Measurements from ENCODE around the gene C20orf173.

C20orf173 gene

GRCh38 chr20:35529552-35529951, at the start of gene C20orf173:
Gene C20orf173, minus strand, starts transcription at chr20:35529652. Its CDS starts 279 bp downstream, at chr20:35529373.
- H3K4me1 ChIP-seq (ENCODE audit: control insufficient read depth, insufficient read depth, low read length), result no peaks in the 10 kb centered on the region
- H3K27ac ChIP-seq (ENCODE audit: low read depth, low read length), result no peak within 1 kb of the TSS
- H3K9ac ChIP-seq (ENCODE audit: low read length), result no peak within 1 kb of the TSS
- peaks cover 3% of the 10 kb centered on the region; the same call in 1 of the 2 replicates for H3K9me3 ChIP-seq (ENCODE audit: control insufficient read depth, insufficient read depth, low read depth, low read length)
- H3K4me3 ChIP-seq (ENCODE audit: low read depth, low read length), result no peak within 1 kb of the TSS
- H3K27me3 ChIP-seq (ENCODE audit: control insufficient read depth, insufficient read depth, low read length), result no peaks in the 10 kb centered on the region
- H3K36me3 ChIP-seq (ENCODE audit: control insufficient read depth, insufficient read depth, low read length), result no peaks in the 10 kb centered on the region

- no peaks in the 10 kb centered on the region for H3K4me1 ChIP-seq (ENCODE audit: control insufficient read depth, insufficient read depth, low read length)
- H3K27me3 ChIP-seq (ENCODE audit: control insufficient read depth, insufficient read depth, low read length), result no peaks in the 10 kb centered on the region
- no peaks in the 10 kb centered on the region for H3K36me3 ChIP-seq (ENCODE audit: control insufficient read depth, insufficient read depth, low read length)
- no peak overlapping the region for H3K9ac ChIP-seq (ENCODE audit: low read length)
- H3K9me3 ChIP-seq (ENCODE audit: control insufficient read depth, insufficient read depth, low read depth, low read length), result no peaks in the 10 kb centered on the region
- no peak overlapping the region for H3K27ac ChIP-seq (ENCODE audit: low read depth, low read length)
- no peak overlapping the region for H3K4me3 ChIP-seq (ENCODE audit: low read depth, low read length)
These were observed 49.7 kb upstream of the C20orf173 start for GRCh38 chr20:35579196-35579595.

- no peak overlapping the region for H3K4me3 ChIP-seq (ENCODE audit: low read depth, low read length)
- H3K27ac ChIP-seq (ENCODE audit: low read depth, low read length), result no peak overlapping the region
- H3K36me3 ChIP-seq (ENCODE audit: control insufficient read depth, insufficient read depth, low read length), result no peaks in the 10 kb centered on the region
- H3K27me3 ChIP-seq (ENCODE audit: control insufficient read depth, insufficient read depth, low read length), result no peaks in the 10 kb centered on the region
- H3K4me1 ChIP-seq (ENCODE audit: control insufficient read depth, insufficient read depth, low read length), result no peaks in the 10 kb centered on the region
- H3K9ac ChIP-seq (ENCODE audit: low read length), result no peak overlapping the region
- H3K9me3 ChIP-seq (ENCODE audit: control insufficient read depth, insufficient read depth, low read depth, low read length), result no peaks in the 10 kb centered on the region
These were observed 49.0 kb upstream of the C20orf173 start for GRCh38 chr20:35578469-35578868.

- 0 out of 2 replicates have a peak, but pooled peaks cover 3% of the 10 kb centered on the region for H3K9me3 ChIP-seq (ENCODE audit: control insufficient read depth, insufficient read depth, low read depth, low read length)
- H3K4me3 ChIP-seq (ENCODE audit: low read depth, low read length), result no peak overlapping the region
- no peaks in the 10 kb centered on the region for H3K4me1 ChIP-seq (ENCODE audit: control insufficient read depth, insufficient read depth, low read length)
- no peaks in the 10 kb centered on the region for H3K36me3 ChIP-seq (ENCODE audit: control insufficient read depth, insufficient read depth, low read length)
- H3K9ac ChIP-seq (ENCODE audit: low read length), result no peak overlapping the region
- no peak overlapping the region for H3K27ac ChIP-seq (ENCODE audit: low read depth, low read length)
- H3K27me3 ChIP-seq (ENCODE audit: control insufficient read depth, insufficient read depth, low read length), result no peaks in the 10 kb centered on the region
These were observed 47.4 kb upstream of the C20orf173 start for GRCh38 chr20:35576816-35577215.

- Histone ChIP-seq H3K36me3 (ENCODE audit: control insufficient read depth, insufficient read depth, low read length) (no peaks in the 10 kb centered on the region), H3K4me3 (ENCODE audit: low read depth, low read length) (no peak overlapping the region), H3K27me3 (ENCODE audit: control insufficient read depth, insufficient read depth, low read length) (no peaks in the 10 kb centered on the region)
These were observed 46.5 kb upstream of the C20orf173 start for GRCh38 chr20:35575958-35576357.

GRCh38 chr20:35572838-35573237, 43.4 kb upstream of the C20orf173 start:
- H3K9ac ChIP-seq (ENCODE audit: low read length), result no peak overlapping the region
- H3K4me1 ChIP-seq (ENCODE audit: control insufficient read depth, insufficient read depth, low read length), result no peaks in the 10 kb centered on the region
- H3K4me3 ChIP-seq (ENCODE audit: low read depth, low read length), result no peak overlapping the region
- H3K36me3 ChIP-seq (ENCODE audit: control insufficient read depth, insufficient read depth, low read length), result no peaks in the 10 kb centered on the region
- 0 out of 2 replicates have a peak, but pooled peaks cover 3% of the 10 kb centered on the region for H3K9me3 ChIP-seq (ENCODE audit: control insufficient read depth, insufficient read depth, low read depth, low read length)
- no peaks in the 10 kb centered on the region for H3K27me3 ChIP-seq (ENCODE audit: control insufficient read depth, insufficient read depth, low read length)
- H3K27ac ChIP-seq (ENCODE audit: low read depth, low read length), result no peak overlapping the region

More at GRCh38 chr20:35575958-35576357, 46.5 kb upstream of the C20orf173 start:
- Histone ChIP-seq H3K9ac (ENCODE audit: low read length) (no peak overlapping the region), H3K27ac (ENCODE audit: low read depth, low read length) (no peak overlapping the region), H3K9me3 (ENCODE audit: control insufficient read depth, insufficient read depth, low read depth, low read length) (0 out of 2 replicates have a peak, but pooled peaks cover 3% of the 10 kb centered on the region), H3K4me1 (ENCODE audit: control insufficient read depth, insufficient read depth, low read length) (no peaks in the 10 kb centered on the region)

- H3K4me3 ChIP-seq (ENCODE audit: low read depth, low read length), result no peak overlapping the region
- no peaks in the 10 kb centered on the region for H3K4me1 ChIP-seq (ENCODE audit: control insufficient read depth, insufficient read depth, low read length)
- H3K9ac ChIP-seq (ENCODE audit: low read length), result no peak overlapping the region
- H3K27me3 ChIP-seq (ENCODE audit: control insufficient read depth, insufficient read depth, low read length), result no peaks in the 10 kb centered on the region
- no peak overlapping the region for H3K27ac ChIP-seq (ENCODE audit: low read depth, low read length)
- no peaks in the 10 kb centered on the region for H3K36me3 ChIP-seq (ENCODE audit: control insufficient read depth, insufficient read depth, low read length)
- H3K9me3 ChIP-seq (ENCODE audit: control insufficient read depth, insufficient read depth, low read depth, low read length), result 0 out of 2 replicates have a peak, but pooled peaks cover 3% of the 10 kb centered on the region
These were observed 42.1 kb upstream of the C20orf173 start for GRCh38 chr20:35571555-35571954.

GRCh38 chr20:35568645-35569044, 39.2 kb upstream of the C20orf173 start:
- Histone ChIP-seq H3K9me3 (ENCODE audit: control insufficient read depth, insufficient read depth, low read depth, low read length) (0 out of 2 replicates have a peak, but pooled peaks cover 3% of the 10 kb centered on the region), H3K4me3 (ENCODE audit: low read depth, low read length) (no peak overlapping the region), H3K36me3 (ENCODE audit: control insufficient read depth, insufficient read depth, low read length) (no peaks in the 10 kb centered on the region), H3K9ac (ENCODE audit: low read length) (no peak overlapping the region), H3K27ac (ENCODE audit: low read depth, low read length) (no peak overlapping the region), H3K4me1 (ENCODE audit: control insufficient read depth, insufficient read depth, low read length) (no peaks in the 10 kb centered on the region), H3K27me3 (ENCODE audit: control insufficient read depth, insufficient read depth, low read length) (no peaks in the 10 kb centered on the region)

GRCh38 chr20:35564905-35565304, 35.5 kb upstream of the C20orf173 start:
- Histone ChIP-seq H3K36me3 (ENCODE audit: control insufficient read depth, insufficient read depth, low read length) (no peaks in the 10 kb centered on the region), H3K4me3 (ENCODE audit: low read depth, low read length) (no peak overlapping the region), H3K4me1 (ENCODE audit: control insufficient read depth, insufficient read depth, low read length) (peaks cover 2% of the 10 kb centered on the region; the same call in 1 of the 2 replicates), H3K9ac (ENCODE audit: low read length) (no peak overlapping the region), H3K27me3 (ENCODE audit: control insufficient read depth, insufficient read depth, low read length) (no peaks in the 10 kb centered on the region), H3K9me3 (ENCODE audit: control insufficient read depth, insufficient read depth, low read depth, low read length) (no peaks in the 10 kb centered on the region), H3K27ac (ENCODE audit: low read depth, low read length) (no peak overlapping the region)

GRCh38 chr20:35563834-35564233, 34.4 kb upstream of the C20orf173 start:
- H3K4me3 ChIP-seq (ENCODE audit: low read depth, low read length), result no peak overlapping the region
- H3K27me3 ChIP-seq (ENCODE audit: control insufficient read depth, insufficient read depth, low read length), result no peaks in the 10 kb centered on the region
- no peaks in the 10 kb centered on the region for H3K36me3 ChIP-seq (ENCODE audit: control insufficient read depth, insufficient read depth, low read length)
- no peak overlapping the region for H3K27ac ChIP-seq (ENCODE audit: low read depth, low read length)
- no peaks in the 10 kb centered on the region for H3K9me3 ChIP-seq (ENCODE audit: control insufficient read depth, insufficient read depth, low read depth, low read length)
- H3K4me1 ChIP-seq (ENCODE audit: control insufficient read depth, insufficient read depth, low read length), result peaks cover 2% of the 10 kb centered on the region; the same call in 1 of the 2 replicates
- H3K9ac ChIP-seq (ENCODE audit: low read length), result no peak overlapping the region

GRCh38 chr20:35562541-35563110, 33.2 kb upstream of the C20orf173 start:
- H3K9ac ChIP-seq (ENCODE audit: low read length), result no peak overlapping the region
- peaks cover 2% of the 10 kb centered on the region; the same call in 1 of the 2 replicates for H3K4me1 ChIP-seq (ENCODE audit: control insufficient read depth, insufficient read depth, low read length)
- no peaks in the 10 kb centered on the region for H3K9me3 ChIP-seq (ENCODE audit: control insufficient read depth, insufficient read depth, low read depth, low read length)
- H3K4me3 ChIP-seq (ENCODE audit: low read depth, low read length), result no peak overlapping the region
- H3K27ac ChIP-seq (ENCODE audit: low read depth, low read length), result no peak overlapping the region
- H3K36me3 ChIP-seq (ENCODE audit: control insufficient read depth, insufficient read depth, low read length), result peaks cover 11% of the 10 kb centered on the region
- H3K27me3 ChIP-seq (ENCODE audit: control insufficient read depth, insufficient read depth, low read length), result no peaks in the 10 kb centered on the region

Data from HUES6 (cell line).